ENCODE results near the gene IRF8. TPM values are rescaled to one million over a fixed set of nuclear protein-coding genes. Genes with fewer than 3 reads are reported as not detected.

The IRF8 gene
- total RNA-seq, 1 donor from 2014 or later = 0.59 TPM

DNA sequence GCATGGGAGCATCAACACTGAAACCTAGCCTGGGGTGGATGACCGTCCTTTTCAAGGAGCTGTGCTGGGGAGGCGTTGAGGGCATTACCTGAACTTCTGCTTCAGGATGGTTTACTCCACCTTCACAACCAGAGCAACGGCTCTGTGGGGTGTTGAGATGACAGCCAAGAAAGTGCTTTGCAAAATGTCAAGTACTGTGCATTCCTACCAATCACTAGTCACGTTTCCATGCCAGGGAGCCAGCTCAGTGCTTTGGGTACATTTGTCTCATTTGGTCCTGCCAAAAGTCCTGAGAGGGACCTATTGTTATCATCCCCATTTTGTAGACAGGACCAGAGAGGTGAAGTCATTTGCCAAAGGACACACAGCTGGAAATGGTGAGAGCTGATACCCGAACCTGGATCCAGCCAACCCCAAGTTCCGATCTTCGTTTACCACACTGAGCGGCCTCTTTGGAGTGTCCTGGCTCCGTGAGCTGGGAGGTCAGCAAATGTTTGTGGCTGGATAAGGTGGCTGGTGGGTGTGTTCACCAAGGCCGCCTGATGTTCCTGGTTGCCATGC, 61.6 kb downstream of the IRF8 start:
- H3K27me3 Mint-ChIP-seq (ENCODE audit: low read depth, unreplicated experiment) = peaks cover 46% of the 10 kb centered on the region

GRCh38 chr16:85961988-85962915, 63.3 kb downstream of the IRF8 start:
- no peak for FAIRE-seq
- no peaks in the 10 kb centered on the region for H3K4me1 ChIP-seq (ENCODE audit: insufficient read depth, low read length)
- H3K4me3 ChIP-seq (ENCODE audit: insufficient read depth, low read depth, low read length) = no peak overlapping the region
- H3K27me3 ChIP-seq (ENCODE audit: insufficient read depth, low read length) = peaks cover 29% of the 10 kb centered on the region
- no peaks in the 10 kb centered on the region for H3K36me3 ChIP-seq (ENCODE audit: insufficient read depth, low read length)
- no peak overlapping the region for H3K4me2 ChIP-seq (ENCODE audit: low read length)
- Mint-ChIP-seq H3K27ac (ENCODE audit: unreplicated experiment) (no peak overlapping the region), H3K36me3 (ENCODE audit: low read depth, unreplicated experiment) (peaks cover 3% of the 10 kb centered on the region), H3K4me1 (ENCODE audit: low read depth, unreplicated experiment) (peaks cover 3% of the 10 kb centered on the region), H3K9me3 (ENCODE audit: unreplicated experiment) (peaks cover 6% of the 10 kb centered on the region), H3K27me3 (ENCODE audit: low read depth, unreplicated experiment) (peaks cover 47% of the 10 kb centered on the region), H3K4me3 (ENCODE audit: unreplicated experiment) (no peak overlapping the region)
- H3K27ac ChIP-seq (ENCODE audit: low read depth, low read length) = no peak overlapping the region
- TF ChIP-seq, protein P1, sequence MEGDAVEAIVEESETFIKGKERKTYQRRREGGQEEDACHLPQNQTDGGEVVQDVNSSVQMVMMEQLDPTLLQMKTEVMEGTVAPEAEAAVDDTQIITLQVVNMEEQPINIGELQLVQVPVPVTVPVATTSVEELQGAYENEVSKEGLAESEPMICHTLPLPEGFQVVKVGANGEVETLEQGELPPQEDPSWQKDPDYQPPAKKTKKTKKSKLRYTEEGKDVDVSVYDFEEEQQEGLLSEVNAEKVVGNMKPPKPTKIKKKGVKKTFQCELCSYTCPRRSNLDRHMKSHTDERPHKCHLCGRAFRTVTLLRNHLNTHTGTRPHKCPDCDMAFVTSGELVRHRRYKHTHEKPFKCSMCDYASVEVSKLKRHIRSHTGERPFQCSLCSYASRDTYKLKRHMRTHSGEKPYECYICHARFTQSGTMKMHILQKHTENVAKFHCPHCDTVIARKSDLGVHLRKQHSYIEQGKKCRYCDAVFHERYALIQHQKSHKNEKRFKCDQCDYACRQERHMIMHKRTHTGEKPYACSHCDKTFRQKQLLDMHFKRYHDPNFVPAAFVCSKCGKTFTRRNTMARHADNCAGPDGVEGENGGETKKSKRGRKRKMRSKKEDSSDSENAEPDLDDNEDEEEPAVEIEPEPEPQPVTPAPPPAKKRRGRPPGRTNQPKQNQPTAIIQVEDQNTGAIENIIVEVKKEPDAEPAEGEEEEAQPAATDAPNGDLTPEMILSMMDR (IDR thresholded peaks at IDR 0.05; ENCODE audit: insufficient read depth, low read depth, low read length) = no peak
- no peaks in the 10 kb centered on the region for H4K20me1 ChIP-seq (ENCODE audit: insufficient read depth, low read length)
- no peak overlapping the region for H3K9ac ChIP-seq (ENCODE audit: low read length)
- no peak for DNase-seq (ENCODE audit: low read depth)
- H2AFZ ChIP-seq (ENCODE audit: low read depth, low read length) = no peak overlapping the region
- no peaks in the 10 kb centered on the region for H3K9me3 ChIP-seq (ENCODE audit: insufficient read depth, low read depth, low read length)
- H3K79me2 ChIP-seq (ENCODE audit: insufficient read depth, low read length) = no peaks in the 10 kb centered on the region

More for the DNA sequence above, 61.6 kb downstream of the IRF8 start:
- H3K4me1 Mint-ChIP-seq (ENCODE audit: low read depth, unreplicated experiment) = no peaks in the 10 kb centered on the region
- H3K27ac ChIP-seq (ENCODE audit: low read depth, low read length) = no peak overlapping the region
- TF ChIP-seq, protein P1 (IDR thresholded peaks at IDR 0.05; ENCODE audit: insufficient read depth, low read depth, low read length) = no peak
- no peak for TF ChIP-seq EZH2 (IDR thresholded peaks at IDR 0.05; ENCODE audit: insufficient read depth, low read length)
- no peak for FAIRE-seq
- no peak overlapping the region for H3K4me3 Mint-ChIP-seq (ENCODE audit: unreplicated experiment)
- peaks cover 29% of the 10 kb centered on the region for H3K27me3 ChIP-seq (ENCODE audit: insufficient read depth, low read length)
- no peak overlapping the region for H3K27ac Mint-ChIP-seq (ENCODE audit: unreplicated experiment)
- no peak overlapping the region for H2AFZ ChIP-seq (ENCODE audit: low read depth, low read length)
- no peaks in the 10 kb centered on the region for H3K4me1 ChIP-seq (ENCODE audit: insufficient read depth, low read length)
- no peaks in the 10 kb centered on the region for H3K36me3 Mint-ChIP-seq (ENCODE audit: low read depth, unreplicated experiment)
- no peak overlapping the region for H3K4me3 ChIP-seq (ENCODE audit: insufficient read depth, low read depth, low read length)
- no peak overlapping the region for H3K4me2 ChIP-seq (ENCODE audit: low read length)
- H3K79me2 ChIP-seq (ENCODE audit: insufficient read depth, low read length) = no peaks in the 10 kb centered on the region
- peaks cover 6% of the 10 kb centered on the region for H3K9me3 Mint-ChIP-seq (ENCODE audit: unreplicated experiment)
- no peaks in the 10 kb centered on the region for H4K20me1 ChIP-seq (ENCODE audit: insufficient read depth, low read length)
- H3K9me3 ChIP-seq (ENCODE audit: insufficient read depth, low read depth, low read length) = no peaks in the 10 kb centered on the region
- H3K9ac ChIP-seq (ENCODE audit: low read length) = no peak overlapping the region
- DNase-seq (ENCODE audit: low read depth) = no peak
- H3K36me3 ChIP-seq (ENCODE audit: insufficient read depth, low read length) = no peaks in the 10 kb centered on the region

Data from astrocyte (in vitro differentiated cells and primary cell).